CD4-positive, alpha-beta T cell (primary cell): Measurements from ENCODE around the gene PSME1. TPM values are rescaled to one million over a fixed set of nuclear protein-coding genes. Genes with fewer than 3 reads are reported as not detected.

Source experiments
- ATAC-seq: fragments of 200-7000 bp; cut with Tn5 transposase; one replicate; pipeline ENCODE4 v1.10.0; 2022; ENCODE audit warnings: mild to moderate bottlenecking; ENCODE audit not compliant: poor library complexity
- CTCF ChIA-PET: fragments of 350-600 bp; sonication (Branson Sonifier 250); formaldehyde crosslinking; loops from one replicate; lab custom pipeline; 2021; ENCODE audit warnings: antibody characterized with exemption, inconsistent platforms; lab: Charles Lee
- POLR2A ChIA-PET: fragments of 350-600 bp; sonication (Branson Sonifier 250); formaldehyde crosslinking; loops from one replicate; lab custom pipeline; 2021; ENCODE audit warnings: antibody characterized with exemption, inconsistent platforms; lab: Charles Lee
- DNase-seq, 14 experiments: peaks; one replicate each; pipeline ENCODE4 v3.0.0-alpha.2; 2013 to 2020; ENCODE audit warnings: mixed read lengths in 2 of 14
- H3K27ac ChIP-seq, 2 donors: one replicate each; pipeline versions ENCODE4 v1.5.1 to v1.7.0; 2013; ENCODE audit warnings: low read length in 2 of 2, low read depth in 1 of 2, mild to moderate bottlenecking in 1 of 2
- H3K27me3 ChIP-seq, 2 experiments: 1 replicate in 1 of 2; 2 replicates in 1 of 2; pipeline versions ENCODE4 v1.6.1 to v1.7.0; 2013; ENCODE audit warnings: low read length in 2 of 2, control low read depth in 1 of 2, mild to moderate bottlenecking in 1 of 2, moderate library complexity in 1 of 2; ENCODE audit not compliant: insufficient read depth in 2 of 2, control insufficient read depth in 1 of 2
- H3K36me3 ChIP-seq: one replicate; pipeline ENCODE4 v1.6.1; 2013; ENCODE audit warnings: low read length, control low read depth; ENCODE audit not compliant: insufficient read depth
- H3K4me1 ChIP-seq: one replicate; pipeline ENCODE4 v1.6.1; 2013; ENCODE audit warnings: low read length, control low read depth; ENCODE audit not compliant: insufficient read depth
- H3K4me3 ChIP-seq: one replicate; pipeline ENCODE4 v1.5.1; 2013; ENCODE audit warnings: mild to moderate bottlenecking, low read length, moderate library complexity
- H3K9me3 ChIP-seq, 2 experiments: 1 replicate in 1 of 2; 2 replicates in 1 of 2; pipeline versions ENCODE4 v1.6.1 to v1.7.0; 2013; ENCODE audit warnings: low read length in 2 of 2, mild to moderate bottlenecking in 2 of 2, control low read depth in 1 of 2, moderate library complexity in 1 of 2; ENCODE audit not compliant: control insufficient read depth in 1 of 2, insufficient read depth in 1 of 2
- H3K27ac Mint-ChIP-seq: one replicate; pipeline ENCODE4 v1.8.0; 2020; ENCODE audit warnings: mixed read lengths
- H3K27me3 Mint-ChIP-seq: one replicate; pipeline ENCODE4 v1.8.0; 2021; ENCODE audit warnings: mixed read lengths
- H3K36me3 Mint-ChIP-seq: one replicate; pipeline ENCODE4 v1.8.0; 2021; ENCODE audit warnings: low read depth, mixed read lengths
- H3K4me1 Mint-ChIP-seq: one replicate; pipeline ENCODE4 v1.8.0; 2021; ENCODE audit warnings: low read depth, mixed read lengths
- H3K4me3 Mint-ChIP-seq: one replicate; pipeline ENCODE4 v1.8.0; 2020; ENCODE audit warnings: mild to moderate bottlenecking, mixed read lengths
- H3K9me3 Mint-ChIP-seq: one replicate; pipeline ENCODE4 v1.8.0; 2020; ENCODE audit warnings: mixed read lengths
- CTCF ChIP-seq: fragments of 200-600 bp; IDR thresholded peaks from one replicate; pipeline ENCODE4 v1.8.0; 2022; ENCODE audit warnings: antibody characterized with exemption, mild to moderate bottlenecking
- intact Hi-C, 2 experiments: fragments of 100-400 bp; cut with DNase I in 1 of 2; cut with micrococcal nuclease in 1 of 2; formaldehyde crosslinking; loops; one replicate each; pipeline versions ENCODE4 v1.15.1 to v1.9.0; 2023 to 2025; cut with DNase I, micrococcal nuclease
- total RNA-seq, 174 experiments: library from RNA in 2 of 174; stranded (reverse) in 2 of 174; gene quantifications; one replicate each; pipeline ENCODE4 v1.2.3 and lab custom pipeline; 2021 to 2026

The PSME1 gene
- total RNA-seq, 2 experiments from 2014 or later, result 166 to 171 TPM

GRCh38 chr14:24138396-24139271 lies 2.6 kb downstream of the PSME1 start:
- ChIA-PET POLR2A (interaction anchor here (3.4 to 11.7 kb wide), 3 partner anchors 10 to 23 kb away, joined by 61 to 296 read pairs (median 127); partner anchors contain the start of genes DCAF11, IRF9, NRL and PSME2), CTCF (interaction anchor here (0.7 to 5.0 kb wide), 6 partner anchors 8 to 158 kb away, joined by 3 to 33 read pairs (median 4); partner anchors contain the start of genes IRF9 and RNF31)
- Mint-ChIP-seq H3K4me3 (peak overlapping the region; percentile 94), H3K4me1 (peaks cover 70% of the 10 kb centered on the region), H3K27me3 (no peaks in the 10 kb centered on the region), H3K36me3 (peaks cover 63% of the 10 kb centered on the region), H3K27ac (peak overlapping the region; percentile 85), H3K9me3 (no peaks in the 10 kb centered on the region)
- ATAC-seq, result no peak
- TF ChIP-seq CTCF, result no peak
- Histone ChIP-seq H3K9me3 (no peaks in the 10 kb centered on the region), H3K27ac (peak overlapping the region in 1 of 2 donors; percentile 15), H3K4me1 (peaks cover 58% of the 10 kb centered on the region), H3K36me3 (peaks cover 38% of the 10 kb centered on the region), H3K4me3 (no peak overlapping the region), H3K27me3 (no peaks in the 10 kb centered on the region)
- intact Hi-C loops, result no loop called here
- DNase-seq, result peak in 1 of 14 experiments; percentile 21

- POLR2A ChIA-PET, result interaction anchor here (0.7 to 11.7 kb wide), 4 partner anchors 9 to 76 kb away, joined by 3 to 296 read pairs (median 88); partner anchors contain the start of genes DCAF11, IRF9, MDP1 and NRL
- Mint-ChIP-seq H3K36me3 (peaks cover 71% of the 10 kb centered on the region), H3K4me1 (peaks cover 72% of the 10 kb centered on the region), H3K27ac (peak overlapping the region; percentile 85), H3K4me3 (peak overlapping the region; percentile 94), H3K27me3 (no peaks in the 10 kb centered on the region), H3K9me3 (no peaks in the 10 kb centered on the region)
- intact Hi-C loops, result no loop called here
- H3K4me3 ChIP-seq, result no peak overlapping the region
- CTCF ChIA-PET, result interaction anchor here (1.7 kb wide), 1 partner anchor 22 kb away, joined by 3 read pairs; the partner anchor contains the start of gene IRF9
- peaks cover 64% of the 10 kb centered on the region for H3K4me1 ChIP-seq
- ATAC-seq (no peak), DNase-seq (peak in 2 of 14 experiments; percentile 45 to 49)
- H3K36me3 ChIP-seq, result peaks cover 45% of the 10 kb centered on the region
- H3K27me3 ChIP-seq, result no peaks in the 10 kb centered on the region
- no peak for TF ChIP-seq CTCF
- H3K9me3 ChIP-seq, result no peaks in the 10 kb centered on the region
- H3K27ac ChIP-seq, result no peak overlapping the region
Measured at GRCh38 chr14:24139272-24139934, 3.4 kb downstream of the PSME1 start.
